ENCODE results near the gene ZNF426. TPM values are rescaled to one million over a fixed set of nuclear protein-coding genes. Genes with fewer than 3 reads are reported as not detected.
"Not testable (repeated sequence)": the region's sequence is repeated elsewhere in the genome, so short reads cannot be mapped to it uniquely, and the experiment has no call there.

ZNF426 gene
- 5.2 TPM for polyA plus RNA-seq (2012; ENCODE audit: insufficient read depth, insufficient read length, low read depth)

DNA sequence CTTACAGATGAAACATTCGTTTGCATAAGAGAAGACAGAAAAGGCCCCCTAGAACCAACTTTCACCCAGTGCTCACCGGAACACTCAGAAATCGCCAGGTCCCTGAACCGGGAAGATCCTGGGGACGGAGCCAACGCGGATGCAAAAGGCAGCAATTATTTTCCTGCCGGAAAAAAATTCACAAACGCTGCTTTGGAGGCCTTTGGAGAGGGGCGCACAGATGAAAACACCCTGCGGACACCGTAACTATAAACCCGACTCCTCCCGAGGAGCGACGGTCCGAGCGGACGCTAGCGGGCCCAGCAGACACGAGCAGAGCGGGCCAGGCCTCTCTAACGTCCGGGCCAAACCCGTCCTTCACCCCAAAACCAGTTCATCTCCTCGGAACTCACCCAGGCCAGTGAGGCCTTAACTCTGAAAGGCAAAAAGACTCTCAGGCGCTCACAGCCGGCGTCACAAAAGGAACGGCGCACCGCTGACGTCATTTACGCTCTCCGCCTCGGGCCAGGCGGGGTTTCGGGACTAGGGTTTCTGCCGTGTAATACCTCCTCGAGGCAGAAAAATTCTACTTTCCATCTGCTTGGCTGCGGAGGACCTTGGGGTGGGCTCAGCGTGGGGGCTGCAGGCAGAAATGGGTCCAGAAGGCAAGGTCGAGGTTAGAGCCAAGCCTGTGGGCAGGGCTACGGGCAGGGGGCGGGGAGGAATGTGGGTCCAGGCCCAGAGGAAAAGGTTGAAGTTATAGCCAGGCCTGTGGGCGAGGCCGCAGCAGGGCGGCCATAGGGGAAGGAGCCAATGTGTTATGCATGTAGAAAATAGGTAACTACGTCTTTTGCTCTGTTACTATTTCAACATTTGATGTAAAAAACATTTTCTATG is at the start of gene ZNF426:
Gene ZNF426 (minus strand): TSS at position 463 of the 876 bp plus-strand sequence. CDS start 2,413 bp downstream, outside the sequence.
- peak within 1 kb of the TSS; percentile 90 for H3K4me3 ChIP-seq (ENCODE audit: low read depth, low read length)
- TF ChIP-seq, protein P1, sequence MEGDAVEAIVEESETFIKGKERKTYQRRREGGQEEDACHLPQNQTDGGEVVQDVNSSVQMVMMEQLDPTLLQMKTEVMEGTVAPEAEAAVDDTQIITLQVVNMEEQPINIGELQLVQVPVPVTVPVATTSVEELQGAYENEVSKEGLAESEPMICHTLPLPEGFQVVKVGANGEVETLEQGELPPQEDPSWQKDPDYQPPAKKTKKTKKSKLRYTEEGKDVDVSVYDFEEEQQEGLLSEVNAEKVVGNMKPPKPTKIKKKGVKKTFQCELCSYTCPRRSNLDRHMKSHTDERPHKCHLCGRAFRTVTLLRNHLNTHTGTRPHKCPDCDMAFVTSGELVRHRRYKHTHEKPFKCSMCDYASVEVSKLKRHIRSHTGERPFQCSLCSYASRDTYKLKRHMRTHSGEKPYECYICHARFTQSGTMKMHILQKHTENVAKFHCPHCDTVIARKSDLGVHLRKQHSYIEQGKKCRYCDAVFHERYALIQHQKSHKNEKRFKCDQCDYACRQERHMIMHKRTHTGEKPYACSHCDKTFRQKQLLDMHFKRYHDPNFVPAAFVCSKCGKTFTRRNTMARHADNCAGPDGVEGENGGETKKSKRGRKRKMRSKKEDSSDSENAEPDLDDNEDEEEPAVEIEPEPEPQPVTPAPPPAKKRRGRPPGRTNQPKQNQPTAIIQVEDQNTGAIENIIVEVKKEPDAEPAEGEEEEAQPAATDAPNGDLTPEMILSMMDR (IDR thresholded peaks at IDR 0.05; ENCODE audit: low read depth, low read length) = no peak
- no peaks in the 10 kb centered on the region for H3K4me1 ChIP-seq
- H3K36me3 ChIP-seq = peaks cover 33% of the 10 kb centered on the region
- H3K9me3 ChIP-seq = no peaks in the 10 kb centered on the region
- DNase-seq = peak; percentile 88
- H3K27me3 ChIP-seq = no peaks in the 10 kb centered on the region

- DNase-seq = peak; percentile 69
- TF ChIP-seq, protein P1 (IDR thresholded peaks at IDR 0.05; ENCODE audit: low read depth, low read length) = peak; percentile 78
- Histone ChIP-seq H3K27me3 (peaks cover 17% of the 10 kb centered on the region), H3K4me1 (no peaks in the 10 kb centered on the region), H3K36me3 (peaks cover 13% of the 10 kb centered on the region), H3K4me3 (ENCODE audit: low read depth, low read length) (no peak overlapping the region), H3K9me3 (no peaks in the 10 kb centered on the region)
Observed at GRCh38 chr19:9586764-9587163, 48.3 kb upstream of the ZNF426 start.

DNA sequence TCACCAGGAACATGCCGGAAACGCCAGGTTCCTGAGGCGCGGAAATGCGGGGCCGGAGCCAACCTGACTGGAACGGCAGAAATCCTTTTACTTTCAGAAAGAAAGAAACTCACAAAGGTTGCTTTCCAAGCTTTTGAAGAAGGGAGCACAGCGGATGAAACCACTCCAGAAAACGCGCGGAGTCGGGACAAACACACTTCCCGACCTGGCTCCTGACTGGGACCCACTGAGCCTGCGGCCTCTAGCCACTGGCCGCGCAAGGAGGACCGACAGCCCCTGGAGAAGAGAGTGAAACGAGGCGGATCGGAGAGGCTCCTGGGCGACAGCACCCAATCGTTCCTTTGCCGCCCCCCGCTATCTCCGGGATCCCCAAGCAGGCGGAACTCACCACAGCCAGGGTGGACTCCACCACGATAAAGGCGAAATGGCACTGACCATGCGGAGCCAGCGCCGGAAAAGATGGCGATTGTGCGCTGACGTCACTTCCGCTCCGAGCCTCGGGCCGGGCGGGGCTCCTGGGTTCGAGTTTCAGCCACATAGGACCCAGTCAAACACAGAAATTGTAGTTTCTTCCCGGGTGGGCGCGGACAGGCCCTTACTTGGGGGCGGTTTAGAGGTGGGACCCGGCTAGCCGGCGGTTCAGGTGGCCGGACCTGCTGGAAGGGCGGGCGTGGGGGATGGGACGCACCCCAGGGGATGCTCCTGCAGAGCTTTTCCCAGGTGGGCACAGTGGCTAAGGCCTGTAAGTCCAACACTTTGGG is 45.8 kb upstream of the ZNF426 start, which contains the start of gene ZNF121:
Gene ZNF121 (minus strand): TSS at position 432 of the 761 bp plus-strand sequence. CDS start 16,407 bp downstream, outside the sequence.
- Histone ChIP-seq H3K4me1 (no peaks in the 10 kb centered on the region), H3K4me3 (ENCODE audit: low read depth, low read length) (peak within 1 kb of the TSS; percentile 98), H3K27me3 (peaks cover 8% of the 10 kb centered on the region), H3K9me3 (0 out of 2 replicates have a peak, but pooled peaks cover 2% of the 10 kb centered on the region), H3K36me3 (peaks cover 30% of the 10 kb centered on the region)
- TF ChIP-seq, protein P1 (IDR thresholded peaks at IDR 0.05; ENCODE audit: low read depth, low read length) = no peak
- peak; percentile 89 for DNase-seq

- H3K4me3 ChIP-seq (ENCODE audit: low read depth, low read length); DNase-seq; H3K4me1 ChIP-seq; H3K27me3 ChIP-seq; H3K9me3 ChIP-seq: not testable (repeated sequence)
- H3K36me3 ChIP-seq = peaks cover 37% of the 10 kb centered on the region
Observed at GRCh38 chr19:9582081-9582725, 43.8 kb upstream of the ZNF426 start.

DNA sequence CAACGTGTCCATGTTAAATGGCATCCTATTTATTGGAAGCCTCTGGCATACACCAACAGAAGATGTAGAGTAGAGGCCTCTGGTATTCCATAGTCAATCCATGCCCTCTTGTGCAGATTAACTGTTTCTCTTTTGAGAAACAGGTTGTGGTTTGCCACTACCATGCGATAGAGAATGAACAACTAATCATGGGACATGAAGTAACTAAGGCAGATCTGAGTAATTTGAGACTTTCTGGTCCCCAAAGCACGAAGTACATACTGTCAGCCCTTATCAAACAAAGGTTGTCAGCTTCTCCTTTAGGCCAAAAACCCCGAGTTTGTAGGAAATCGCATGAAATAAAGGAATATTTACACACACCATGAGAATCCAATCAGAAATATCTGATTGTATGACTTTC is 42.3 kb upstream of the ZNF426 start:
- H3K4me3 ChIP-seq (ENCODE audit: low read depth, low read length) = no peak overlapping the region
- H3K36me3 ChIP-seq = peaks cover 37% of the 10 kb centered on the region
- no peaks in the 10 kb centered on the region for H3K27me3 ChIP-seq
- no peak for DNase-seq
- H3K9me3 ChIP-seq = 0 out of 2 replicates have a peak, but pooled peaks cover 4% of the 10 kb centered on the region
- TF ChIP-seq, protein P1 (IDR thresholded peaks at IDR 0.05; ENCODE audit: low read depth, low read length) = no peak
- no peaks in the 10 kb centered on the region for H3K4me1 ChIP-seq

GRCh38 chr19:9570255-9570654 is 31.8 kb upstream of the ZNF426 start:
- H3K9me3 ChIP-seq = peaks cover 6% of the 10 kb centered on the region
- TF ChIP-seq, protein P1 (IDR thresholded peaks at IDR 0.05; ENCODE audit: low read depth, low read length) = no peak
- H3K4me1 ChIP-seq = no peaks in the 10 kb centered on the region
- peaks cover 63% of the 10 kb centered on the region for H3K36me3 ChIP-seq
- no peak for DNase-seq
- H3K27me3 ChIP-seq = no peaks in the 10 kb centered on the region
- H3K4me3 ChIP-seq (ENCODE audit: low read depth, low read length) = no peak overlapping the region
